GM21390 (cell line): ENCODE results near the gene ZNF804A.
"Not testable (repeated sequence)": the region's sequence is repeated elsewhere in the genome, so short reads cannot be mapped to it uniquely, and the experiment has no call there.

Experiments
- ATAC-seq: cut with Tn5 transposase; IDR thresholded peaks from one replicate; pipeline ENCODE4 v1.9.1; 2021; ENCODE audit not compliant: unreplicated experiment

The ZNF804A gene

DNA sequence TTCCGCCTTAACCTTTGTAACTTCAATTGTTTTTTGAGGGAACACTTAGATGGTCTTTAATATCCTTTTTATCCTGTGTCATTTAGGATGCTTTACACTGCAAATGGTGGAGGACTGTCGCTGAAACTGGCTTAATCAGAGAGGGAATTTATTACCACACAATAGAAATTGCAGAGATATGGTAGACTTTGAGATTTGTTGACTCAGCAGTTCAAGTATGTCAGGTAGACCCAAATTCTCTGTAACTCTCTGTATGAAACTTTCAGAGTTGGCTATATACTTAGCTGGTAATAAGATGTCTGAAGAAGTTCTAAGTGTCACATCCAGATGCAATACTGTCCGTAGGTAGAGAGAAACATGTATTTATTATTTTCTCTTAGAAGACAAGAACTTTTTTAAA, 100.1 kb downstream of the ZNF804A start:
- ATAC-seq: no peak

DNA sequence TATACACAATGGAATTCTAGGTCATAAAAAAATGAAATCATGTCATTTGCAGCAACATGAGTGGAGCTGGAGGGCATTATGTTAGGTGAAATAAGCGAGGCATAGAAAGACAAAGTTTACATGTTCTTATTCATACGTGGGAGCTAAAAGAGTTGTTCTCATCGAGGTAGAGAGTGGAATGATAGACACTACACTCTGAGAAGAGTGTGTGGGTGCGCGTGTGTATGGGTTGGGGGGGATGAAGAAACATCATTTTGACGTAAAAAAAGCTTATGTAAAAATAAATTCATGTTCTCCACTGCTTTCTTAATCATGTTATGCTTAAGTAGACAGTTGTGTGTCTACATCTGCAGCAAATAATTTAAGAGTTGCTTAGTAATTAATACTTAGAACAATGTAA, 123.6 kb downstream of the ZNF804A start:
- no peak for ATAC-seq

DNA sequence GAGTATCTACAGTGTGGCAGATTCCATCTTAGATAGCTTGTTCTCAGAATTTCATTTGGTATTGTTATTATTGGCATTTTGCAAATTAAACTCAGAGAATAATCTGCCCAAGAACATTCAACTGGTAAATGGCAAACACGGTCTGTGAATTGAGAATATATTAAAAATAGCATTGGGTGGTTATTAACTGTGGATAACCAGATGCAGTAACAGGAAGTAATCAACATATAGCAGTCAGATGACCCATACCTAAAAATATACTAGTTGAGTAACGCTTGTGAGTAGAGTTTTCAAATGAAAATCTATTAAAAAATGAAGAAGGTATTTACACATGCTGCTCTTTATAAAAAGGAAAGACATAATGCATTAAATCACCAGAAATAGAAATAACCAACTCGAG, 129.5 kb downstream of the ZNF804A start:
- ATAC-seq: no peak

DNA sequence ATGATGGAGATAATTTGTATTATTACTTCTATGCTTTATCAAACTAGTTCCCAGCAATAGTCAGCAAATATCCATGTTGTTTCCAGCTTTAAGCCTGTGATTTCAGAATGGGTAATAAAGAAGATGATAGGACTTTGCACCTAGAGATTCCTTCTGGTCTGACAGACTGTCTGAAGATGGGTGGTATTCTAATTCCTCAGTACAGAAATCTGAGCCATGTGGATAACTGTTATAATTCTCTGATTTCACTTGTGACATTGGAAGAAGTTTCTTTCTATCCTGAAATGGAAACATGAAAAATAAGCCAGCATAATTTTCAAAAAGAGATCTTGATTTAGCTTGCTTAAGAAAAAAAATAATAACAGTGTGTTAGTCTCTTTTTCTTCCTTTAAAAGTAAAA, 130.1 kb downstream of the ZNF804A start:
- no peak for ATAC-seq

DNA sequence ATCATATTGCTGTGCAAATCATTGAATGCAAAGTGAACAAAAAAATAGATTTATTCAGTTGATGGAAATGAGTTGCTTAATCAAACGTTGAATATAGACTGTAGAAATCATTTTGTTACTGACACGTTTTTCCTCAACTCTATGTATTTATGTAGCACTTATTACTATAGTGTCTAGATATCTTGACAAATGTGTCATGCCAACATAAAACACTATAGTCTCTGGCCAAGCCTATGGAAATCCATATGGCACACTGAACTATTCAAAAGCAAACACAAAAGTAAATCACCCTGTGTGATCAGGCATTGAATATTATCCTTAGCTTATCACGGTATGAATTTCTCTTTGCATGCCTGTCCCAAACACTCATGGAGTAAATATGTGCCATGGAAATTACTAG, 131.3 kb downstream of the ZNF804A start:
- no peak for ATAC-seq

DNA sequence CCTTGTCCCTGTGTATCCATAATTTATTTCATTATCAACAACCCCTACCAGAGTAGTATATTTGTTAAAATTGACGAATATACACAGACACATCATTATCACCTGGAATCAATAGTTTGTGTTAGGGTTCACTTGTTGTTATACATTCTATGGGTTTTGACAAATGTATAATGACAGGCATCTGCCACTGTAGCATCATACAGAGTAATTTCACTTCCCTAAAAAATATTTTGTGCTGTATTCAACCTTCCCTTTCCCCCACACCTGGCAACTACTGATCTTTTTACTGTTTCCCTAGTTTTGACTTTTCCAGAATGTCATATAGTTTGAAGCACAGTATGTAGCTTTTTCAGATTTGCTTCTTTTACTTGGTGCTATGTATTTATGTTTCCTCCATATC, 132.0 kb downstream of the ZNF804A start:
- ATAC-seq: peak; percentile 78

DNA sequence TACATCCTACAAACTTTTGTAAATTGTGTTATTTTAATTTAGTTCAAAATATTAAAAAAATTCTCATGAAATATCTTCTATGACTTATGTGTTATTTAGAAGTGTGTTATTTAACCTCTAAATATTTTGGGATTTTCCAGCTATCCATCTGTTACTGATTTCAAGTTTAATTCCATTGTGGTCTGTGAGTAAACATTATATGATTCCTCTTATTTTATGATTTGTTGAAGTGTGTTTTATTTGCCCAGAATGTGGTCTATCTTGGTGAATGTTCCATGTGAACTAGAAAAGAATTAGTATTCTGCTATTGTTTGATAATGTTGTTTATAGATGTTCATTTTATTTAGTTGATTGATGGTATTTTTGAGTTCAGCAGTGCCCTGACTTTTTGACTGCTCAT, 136.0 kb downstream of the ZNF804A start:
- ATAC-seq: no peak

DNA sequence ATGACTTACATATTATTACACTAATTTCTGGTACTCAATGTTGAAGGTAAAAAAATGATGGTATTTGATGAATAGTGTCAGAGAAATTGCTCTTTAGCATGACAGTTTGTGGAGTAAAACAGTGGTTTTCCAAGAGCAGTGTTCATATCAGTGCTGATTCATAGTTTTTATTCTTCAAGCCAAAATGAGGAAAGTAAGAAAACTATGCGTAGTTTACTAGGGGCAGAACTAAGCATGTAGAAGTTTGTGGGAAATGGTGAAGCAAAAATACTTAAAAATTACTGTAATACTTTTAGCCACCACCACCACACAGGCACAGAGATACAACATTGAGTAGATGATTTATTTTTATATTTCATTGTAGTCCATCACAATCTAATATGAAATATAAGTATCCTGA, 137.3 kb downstream of the ZNF804A start:
- ATAC-seq: no peak

DNA sequence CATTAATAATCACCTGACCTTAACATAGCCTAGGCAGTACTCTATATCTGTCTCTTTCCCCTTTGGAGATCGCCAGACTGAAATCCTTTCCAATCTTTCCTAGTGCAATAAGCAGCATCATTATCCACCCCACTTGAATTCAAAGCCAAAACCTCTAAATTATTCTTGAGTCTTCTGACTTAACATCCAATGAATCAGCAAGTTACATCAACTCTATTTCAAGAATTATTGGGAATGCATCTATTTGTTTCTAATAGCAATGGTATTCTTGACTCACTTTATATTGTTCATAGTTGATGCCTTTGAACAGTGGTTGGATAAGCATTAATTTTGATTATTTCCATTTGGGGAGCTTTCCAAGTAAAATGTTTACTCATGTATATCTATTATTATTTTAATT, 144.8 kb downstream of the ZNF804A start:
- no peak for ATAC-seq

DNA sequence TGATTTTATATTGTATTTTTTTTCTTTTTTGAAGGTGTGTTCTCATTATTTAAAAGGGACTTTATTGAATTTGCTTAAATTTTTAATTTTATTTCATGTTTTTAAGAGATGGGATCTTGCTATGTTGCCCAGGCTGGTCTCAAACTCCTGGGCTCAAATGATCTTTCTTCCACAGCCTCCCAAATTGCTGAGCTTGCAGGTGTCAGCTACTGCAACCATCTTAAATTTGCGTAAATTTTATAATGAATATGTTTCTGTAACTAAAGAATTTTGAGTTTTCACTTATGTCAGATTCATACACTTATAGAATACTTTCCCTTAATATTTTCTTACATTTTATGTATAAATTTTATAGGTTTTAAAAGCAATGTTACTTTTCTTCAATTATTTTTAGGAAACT, 157.8 kb downstream of the ZNF804A start:
- ATAC-seq: no peak

DNA sequence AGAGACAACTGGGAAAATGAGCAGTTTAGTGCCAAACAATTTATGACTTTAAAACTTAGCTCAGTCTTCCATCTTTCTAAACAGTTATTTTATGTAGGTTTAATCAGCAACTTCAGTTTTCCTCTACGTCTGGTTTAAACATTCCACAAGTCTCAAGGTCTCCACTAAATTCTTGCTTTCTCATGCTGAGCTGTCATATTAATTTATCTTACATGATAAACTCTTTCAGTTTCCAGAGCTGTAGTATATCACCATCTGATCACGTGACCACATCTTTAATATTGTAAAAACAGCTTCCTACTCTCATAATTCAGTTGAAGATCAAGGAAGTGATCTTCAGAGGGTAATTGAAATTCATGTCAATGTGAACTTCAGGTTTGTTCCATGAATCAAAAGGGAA, 158.6 kb downstream of the ZNF804A start:
- no peak for ATAC-seq

DNA sequence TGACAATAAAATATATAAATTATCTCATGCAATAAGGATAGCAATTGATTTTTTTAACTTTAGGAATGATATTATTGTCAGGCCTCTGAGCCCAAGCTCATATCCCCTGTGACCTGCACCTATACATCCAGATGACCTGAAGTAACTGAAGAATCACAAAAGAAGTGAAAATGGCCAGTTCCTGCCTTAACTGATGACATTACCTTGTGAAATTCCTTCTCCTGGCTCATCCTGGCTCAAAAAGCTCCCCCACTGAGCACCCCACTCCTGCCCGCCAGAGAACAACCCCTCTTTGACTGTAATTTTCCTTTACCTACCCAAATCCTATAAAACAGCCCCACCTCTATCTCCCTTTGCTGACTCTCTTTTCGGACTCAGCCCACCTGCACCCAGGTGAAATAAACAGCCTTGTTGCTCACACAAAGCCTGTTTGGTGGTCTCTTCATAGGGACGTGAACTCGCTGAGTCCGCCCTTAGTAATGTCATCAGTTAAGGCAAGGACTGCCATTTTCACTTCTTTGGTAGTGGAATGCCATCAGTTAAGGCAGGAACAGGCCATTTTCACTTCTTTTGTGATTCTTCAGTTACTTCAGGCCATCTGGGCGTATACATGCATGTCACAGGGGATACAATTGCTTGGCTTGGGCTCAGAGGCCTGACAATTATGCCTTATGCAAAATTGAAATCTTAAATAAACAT, 161.4 kb downstream of the ZNF804A start:
- not testable (repeated sequence) for ATAC-seq

DNA sequence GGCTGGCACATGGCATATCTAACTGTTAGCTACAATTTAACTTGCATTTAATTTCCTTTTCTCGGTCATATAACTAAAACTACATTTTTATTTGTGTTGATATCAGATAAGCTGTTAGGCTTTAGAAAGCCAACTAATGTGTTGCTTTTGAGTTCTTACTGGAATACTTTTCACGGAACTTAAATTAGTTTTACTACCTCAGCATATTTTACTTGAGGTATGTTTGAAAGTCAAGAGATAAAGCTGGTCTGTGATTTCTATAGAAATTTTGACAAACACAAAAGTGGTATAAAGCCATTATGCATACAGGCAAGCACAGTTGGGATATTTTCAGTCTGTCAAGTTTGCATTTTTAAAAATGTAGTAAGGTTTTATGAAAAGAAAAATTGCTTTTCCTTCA, 162.6 kb downstream of the ZNF804A start:
- no peak for ATAC-seq

DNA sequence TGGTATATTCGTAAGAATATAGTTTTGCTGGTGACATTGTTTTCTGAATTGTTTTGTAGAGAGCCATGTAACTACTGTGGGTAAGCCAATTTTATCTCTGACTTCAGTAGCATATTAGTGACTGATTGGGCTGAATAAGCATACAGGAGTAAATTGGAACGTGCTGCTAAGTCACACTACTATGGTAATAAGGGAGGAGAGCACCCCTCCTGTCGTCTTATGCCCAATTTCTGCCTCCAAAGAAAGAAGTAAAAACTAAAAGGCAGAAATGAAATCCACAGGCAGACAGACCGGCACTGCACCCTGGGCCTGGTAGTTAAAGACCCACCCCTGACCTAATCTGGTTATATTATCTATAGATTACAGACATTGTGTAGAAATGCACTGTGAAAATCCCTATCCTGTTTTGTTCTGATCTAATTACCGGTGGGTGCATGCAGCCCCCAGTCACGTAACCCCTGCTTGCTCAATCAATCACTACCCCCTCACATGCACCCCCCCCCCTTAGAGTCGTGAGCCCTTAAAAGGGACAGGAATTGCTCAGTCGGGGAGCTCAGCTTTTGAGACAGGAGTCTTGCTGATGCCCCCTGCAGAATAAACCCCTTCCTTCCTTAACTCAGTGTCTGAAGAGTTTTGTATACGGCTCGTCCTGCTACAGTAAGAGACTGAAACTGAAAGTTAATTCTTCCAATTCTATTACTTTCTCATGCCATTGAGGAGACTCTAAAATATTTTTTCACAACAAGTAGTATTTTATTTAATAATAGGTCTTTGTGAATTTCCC, 167.0 kb downstream of the ZNF804A start:
- ATAC-seq: no peak

DNA sequence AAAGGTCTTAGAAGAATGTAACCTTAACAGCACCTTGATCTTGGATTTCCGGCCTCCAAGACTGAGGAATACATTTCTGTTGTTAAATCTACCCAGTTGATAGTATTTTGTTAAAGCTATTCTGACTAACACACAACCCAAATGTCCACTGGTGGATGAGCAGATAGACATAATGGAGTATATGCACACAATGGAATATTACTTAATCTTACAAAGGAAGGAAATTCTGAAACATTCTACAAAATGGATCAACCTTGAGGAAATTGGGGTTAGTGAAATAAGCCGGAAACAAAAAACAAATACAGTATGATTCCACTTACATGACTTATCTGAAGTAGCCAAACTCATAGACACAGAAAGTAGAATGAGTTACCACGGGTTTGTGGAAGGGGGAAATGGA, 168.7 kb downstream of the ZNF804A start:
- ATAC-seq: no peak

DNA sequence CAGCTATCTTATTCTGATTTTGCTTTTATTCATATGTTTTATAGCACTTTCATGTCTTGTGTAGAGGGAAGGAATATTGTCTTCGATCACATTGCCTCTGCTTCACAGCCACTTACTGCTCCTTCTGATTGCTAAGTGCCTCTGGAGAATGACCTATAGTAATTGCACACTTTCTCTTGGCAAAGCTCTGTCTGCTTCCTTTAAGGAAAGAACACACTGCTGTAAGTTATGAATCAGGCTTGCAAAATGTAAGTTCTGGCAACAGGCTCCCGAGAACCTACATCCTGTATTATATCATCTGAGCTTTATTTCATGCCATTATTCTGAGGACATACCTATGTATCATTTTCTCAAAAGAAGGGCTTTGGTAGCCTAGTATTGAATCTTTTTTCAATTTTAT, 170.7 kb downstream of the ZNF804A start:
- no peak for ATAC-seq

DNA sequence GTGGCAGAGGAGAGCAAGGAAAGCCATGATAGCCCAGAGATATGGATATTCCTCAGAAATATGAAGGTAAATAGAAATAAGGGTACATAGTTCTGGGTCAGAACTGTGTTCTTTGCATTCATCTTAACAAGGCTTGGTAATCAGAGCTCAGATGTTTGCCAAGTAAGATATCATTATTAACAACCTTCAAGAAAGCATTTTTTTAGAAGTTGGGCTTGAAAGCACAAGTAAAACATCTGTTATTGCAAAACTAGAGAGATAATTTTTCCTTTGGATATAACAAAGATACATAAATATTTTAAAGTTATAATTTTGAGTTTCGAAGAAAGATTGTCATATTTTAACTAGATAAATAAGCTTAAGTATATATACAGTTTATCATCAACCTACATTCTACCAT, 171.4 kb downstream of the ZNF804A start:
- no peak for ATAC-seq

DNA sequence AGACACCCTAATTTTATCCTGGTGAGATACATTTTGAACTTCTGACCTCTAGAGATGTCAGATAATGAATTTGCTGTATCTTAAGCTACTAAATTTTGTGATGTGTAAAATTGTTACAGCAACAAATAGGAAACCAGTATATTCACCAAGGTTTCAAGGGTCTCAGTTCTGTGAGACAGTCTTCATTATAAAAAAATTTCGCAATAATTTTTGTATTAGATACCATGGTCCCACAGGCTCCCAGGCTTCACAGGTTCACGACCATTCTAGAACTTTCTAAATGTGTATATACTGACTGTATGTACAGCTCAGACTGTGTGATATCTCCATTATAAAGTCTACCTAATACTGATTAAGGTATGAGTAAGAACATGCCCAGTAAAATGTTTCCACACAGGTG, 181.4 kb downstream of the ZNF804A start:
- no peak for ATAC-seq

DNA sequence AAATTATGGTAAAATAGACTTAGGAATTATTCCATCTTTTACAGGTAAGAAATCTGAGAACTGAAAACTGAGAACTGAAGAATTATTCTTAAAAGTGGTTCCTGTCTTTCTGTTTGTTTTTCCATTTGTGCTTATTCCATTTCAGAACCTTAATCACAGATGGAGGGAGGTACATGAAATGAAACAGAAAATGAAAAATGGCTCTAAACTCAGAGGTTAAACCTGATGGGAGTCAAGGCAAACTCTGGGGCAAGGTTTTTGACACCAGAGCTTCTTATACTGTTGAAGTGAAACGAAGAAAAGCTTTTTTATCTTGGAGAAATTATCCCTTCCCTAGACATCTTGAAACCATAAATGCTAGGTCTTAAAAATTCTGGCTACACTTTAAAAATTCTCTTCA, 182.1 kb downstream of the ZNF804A start:
- ATAC-seq: peak; percentile 59

DNA sequence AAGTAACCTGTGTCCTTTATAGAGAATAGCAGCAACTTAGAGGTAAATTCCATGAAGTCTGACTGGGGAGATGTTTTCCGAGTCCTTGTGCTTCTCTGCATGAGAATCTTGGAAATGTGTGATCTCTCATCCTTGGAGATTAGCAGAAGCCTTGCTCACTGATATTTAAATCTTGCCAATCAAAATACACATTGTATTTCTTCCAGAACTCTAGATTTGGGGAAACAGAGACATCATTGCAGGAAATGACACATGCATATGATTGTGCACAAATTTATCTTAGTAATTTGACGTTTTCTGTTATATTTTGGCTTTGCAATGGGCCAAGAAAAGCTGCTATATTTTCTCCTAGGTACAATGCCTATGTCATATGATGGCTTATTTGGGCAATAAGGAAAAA, 182.6 kb downstream of the ZNF804A start:
- ATAC-seq: no peak

DNA sequence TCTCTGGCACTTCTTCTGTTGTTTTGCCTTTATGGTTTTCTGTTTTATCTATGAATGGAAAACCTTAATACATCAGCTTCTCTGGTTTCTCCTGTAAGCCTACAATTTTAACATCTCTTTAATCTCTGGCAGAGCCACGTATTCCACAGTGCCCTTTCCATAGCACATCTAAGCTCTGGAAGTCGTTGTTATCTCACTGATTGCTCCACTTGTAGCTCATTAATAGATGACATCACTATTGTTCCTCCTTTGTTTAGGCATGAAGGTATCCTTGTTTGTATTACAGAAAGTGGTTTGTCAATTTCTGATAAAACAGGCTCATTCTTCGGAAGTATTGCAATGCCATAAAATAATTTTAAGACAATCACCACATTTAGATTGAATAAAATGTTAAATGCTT, 185.2 kb downstream of the ZNF804A start:
- no peak for ATAC-seq

DNA sequence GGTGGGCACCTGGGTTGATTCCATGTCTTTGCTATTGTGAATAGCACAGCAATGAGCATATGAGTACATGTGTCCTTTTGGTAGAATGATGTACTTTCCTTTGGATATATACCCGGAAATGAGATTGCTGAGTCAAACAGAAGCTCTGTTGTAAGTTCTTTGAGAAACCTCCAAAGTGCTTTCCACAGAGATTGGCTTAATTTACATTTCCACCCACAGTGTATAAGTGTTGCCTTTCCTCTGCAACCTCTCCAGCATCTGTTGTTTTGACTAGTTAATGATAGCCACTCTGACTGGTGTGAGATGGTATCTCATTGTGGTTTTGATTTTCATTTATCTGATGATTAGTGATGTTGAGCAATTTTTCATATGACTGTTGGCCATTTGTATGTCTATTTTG, 194.8 kb downstream of the ZNF804A start:
- ATAC-seq: no peak

DNA sequence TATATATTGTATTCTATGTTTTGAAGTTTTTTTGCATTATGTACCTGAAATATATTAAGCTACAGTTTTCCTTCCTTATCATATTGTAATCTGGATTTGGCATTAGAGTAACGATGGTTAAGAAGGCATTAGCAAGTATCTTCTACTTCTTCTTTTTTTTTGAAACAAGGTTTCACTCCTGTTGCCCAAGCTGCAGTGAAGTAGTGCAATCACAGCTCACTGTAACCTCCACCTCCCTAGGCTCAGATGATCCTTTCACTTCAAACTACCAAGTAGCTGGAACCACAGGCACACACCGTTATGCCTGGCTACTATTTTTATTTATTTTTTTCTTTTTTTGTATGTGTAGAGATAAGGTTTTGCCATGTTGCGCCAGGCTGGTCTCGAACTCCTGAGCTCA, 201.1 kb downstream of the ZNF804A start:
- no peak for ATAC-seq
